ENCODE measurements around the gene CRELD1. TPM values are rescaled to one million over a fixed set of nuclear protein-coding genes. Genes with fewer than 3 reads are reported as not detected.

CRELD1 gene
- total RNA-seq, result 27.2 TPM

GRCh38 chr3:9933561-9934234 is at the start of gene CRELD1:
Gene CRELD1, plus strand, starts transcription at chr3:9933834. Its CDS starts 605 bp downstream, at chr3:9934439.

GRCh38 chr3:9890249-9891071 is 43.2 kb upstream of the CRELD1 start, which contains the start of gene JAGN1:
Gene JAGN1, plus strand, starts transcription at chr3:9890610. Its CDS starts 113 bp downstream, at chr3:9890723.

GRCh38 chr3:9902372-9903237 is 31.0 kb upstream of the CRELD1 start, which contains the start of gene IL17RE:
Gene IL17RE, plus strand, starts transcription at chr3:9902848. Its CDS starts 85 bp downstream, at chr3:9902933.

GRCh38 chr3:9916734-9917680 is 16.6 kb upstream of the CRELD1 start, which contains the start of gene IL17RC:
Gene IL17RC, plus strand, starts transcription at chr3:9917098. Its CDS starts 218 bp downstream, at chr3:9917316.

GRCh38 chr3:9951962-9952805 is 18.6 kb downstream of the CRELD1 start, which contains the start of gene PRRT3:
Gene PRRT3, minus strand, starts transcription at chr3:9952408. Its CDS starts 2,293 bp downstream, at chr3:9950115.

Small RNA genes lying within 50 kb of the gene (small RNA-seq; reads per million reads assigned to genes)
- not detected for gene RNU6-882P

Other genes with a start within 250 kb of the CRELD1 start
- 12.7 TPM for gene CPNE9, start 230.0 kb upstream of the CRELD1 start, total RNA-seq
- gene BRPF1, start 202.1 kb upstream of the CRELD1 start, total RNA-seq, result 12.9 TPM
- 69.9 TPM for gene OGG1, start 183.9 kb upstream of the CRELD1 start, total RNA-seq
- 53.5 TPM for gene CAMK1, start 163.9 kb upstream of the CRELD1 start, total RNA-seq
- 39.2 TPM for gene TADA3, start 141.4 kb upstream of the CRELD1 start, total RNA-seq
- gene ARPC4, start 140.8 kb upstream of the CRELD1 start, total RNA-seq, result 131 TPM
- gene TTLL3, start 123.6 kb upstream of the CRELD1 start, total RNA-seq, result 18.7 TPM
- 21.0 TPM for gene RPUSD3, start 89.8 kb upstream of the CRELD1 start, total RNA-seq
- gene CIDEC, start 53.6 kb upstream of the CRELD1 start, total RNA-seq, result not detected
- gene JAGN1, start 43.2 kb upstream of the CRELD1 start, total RNA-seq, result 20.1 TPM
- gene IL17RE, start 31.0 kb upstream of the CRELD1 start, total RNA-seq, result 1.4 TPM
- gene IL17RC, start 16.7 kb upstream of the CRELD1 start, total RNA-seq, result 4.8 TPM
- 9.9 TPM for gene PRRT3, start 18.6 kb downstream of the CRELD1 start, total RNA-seq
- 51.2 TPM for gene EMC3, start 53.0 kb downstream of the CRELD1 start, total RNA-seq
- 7.2 TPM for gene FANCD2, start 92.6 kb downstream of the CRELD1 start, total RNA-seq
- not detected for gene FANCD2OS, start 174.4 kb downstream of the CRELD1 start, total RNA-seq
- gene BRK1, start 181.8 kb downstream of the CRELD1 start, total RNA-seq, result 99.4 TPM
- gene VHL, start 207.9 kb downstream of the CRELD1 start, total RNA-seq, result 92.7 TPM
- gene IRAK2, start 231.1 kb downstream of the CRELD1 start, total RNA-seq, result 6.0 TPM

Measured in diencephalon (tissue), 1 donor.